ENCODE measurements around the gene CENPP.
A peak's percentile ranks its signal among the peaks of the same experiment; 100 is the strongest.
"Not testable (repeated sequence)": the region's sequence is repeated elsewhere in the genome, so short reads cannot be mapped to it uniquely, and the experiment has no call there.

The CENPP gene

GRCh38 chr9:92558612-92559374 is 233.0 kb downstream of the CENPP start:
- Histone ChIP-seq H3K9me3 (ENCODE audit: control insufficient read depth in 1 of 2, low read length in 2 of 2) (no peaks in the 10 kb centered on the region), H3K4me3 (ENCODE audit: low read depth in 1 of 2, low read length in 2 of 2) (no peak overlapping the region), H3K36me3 (ENCODE audit: control insufficient read depth in 1 of 2, insufficient read depth in 2 of 2, low read length in 2 of 2) (no peaks in the 10 kb centered on the region), H3K4me1 (ENCODE audit: control insufficient read depth in 1 of 2, insufficient read depth in 2 of 2, low read length in 2 of 2) (peaks cover 0 to 3% of the 10 kb centered on the region in 2 donors), H3K27me3 (ENCODE audit: low read depth, low read length) (no peaks in the 10 kb centered on the region), H3K27ac (ENCODE audit: low read length) (no peak overlapping the region)

GRCh38 chr9:92561374-92562330 is 235.9 kb downstream of the CENPP start:
- Histone ChIP-seq H3K9me3 (ENCODE audit: control insufficient read depth in 1 of 2, low read length in 2 of 2) (peaks cover 0 to 3% of the 10 kb centered on the region in 2 donors), H3K27ac (ENCODE audit: low read length) (no peak overlapping the region), H3K4me1 (ENCODE audit: control insufficient read depth in 1 of 2, insufficient read depth in 2 of 2, low read length in 2 of 2) (peaks cover 0 to 7% of the 10 kb centered on the region in 2 donors), H3K4me3 (ENCODE audit: low read depth in 1 of 2, low read length in 2 of 2) (no peak overlapping the region), H3K27me3 (ENCODE audit: low read depth, low read length) (no peaks in the 10 kb centered on the region), H3K36me3 (ENCODE audit: control insufficient read depth in 1 of 2, insufficient read depth in 2 of 2, low read length in 2 of 2) (no peaks in the 10 kb centered on the region)

GRCh38 chr9:92562461-92562967 is 236.8 kb downstream of the CENPP start:
- Histone ChIP-seq H3K9me3 (ENCODE audit: control insufficient read depth in 1 of 2, low read length in 2 of 2) (peaks cover 0 to 5% of the 10 kb centered on the region in 2 donors), H3K4me3 (ENCODE audit: low read depth in 1 of 2, low read length in 2 of 2) (no peak overlapping the region), H3K36me3 (ENCODE audit: control insufficient read depth in 1 of 2, insufficient read depth in 2 of 2, low read length in 2 of 2) (no peaks in the 10 kb centered on the region), H3K27ac (ENCODE audit: low read length) (no peak overlapping the region), H3K4me1 (ENCODE audit: control insufficient read depth in 1 of 2, insufficient read depth in 2 of 2, low read length in 2 of 2) (peaks cover 0 to 7% of the 10 kb centered on the region in 2 donors), H3K27me3 (ENCODE audit: low read depth, low read length) (no peaks in the 10 kb centered on the region)

GRCh38 chr9:92563116-92564100 is 237.7 kb downstream of the CENPP start:
- Histone ChIP-seq H3K9me3 (ENCODE audit: control insufficient read depth in 1 of 2, low read length in 2 of 2) (peaks cover 0 to 5% of the 10 kb centered on the region in 2 donors), H3K36me3 (ENCODE audit: control insufficient read depth in 1 of 2, insufficient read depth in 2 of 2, low read length in 2 of 2) (no peaks in the 10 kb centered on the region), H3K4me3 (ENCODE audit: low read depth in 1 of 2, low read length in 2 of 2) (no peak overlapping the region), H3K4me1 (ENCODE audit: control insufficient read depth in 1 of 2, insufficient read depth in 2 of 2, low read length in 2 of 2) (peaks cover 0 to 7% of the 10 kb centered on the region in 2 donors), H3K27me3 (ENCODE audit: low read depth, low read length) (no peaks in the 10 kb centered on the region), H3K27ac (ENCODE audit: low read length) (no peak overlapping the region)

- Histone ChIP-seq H3K9me3 (ENCODE audit: control insufficient read depth in 1 of 2, low read length in 2 of 2) (peaks cover 0 to 5% of the 10 kb centered on the region in 2 donors), H3K27me3 (ENCODE audit: low read depth, low read length) (no peaks in the 10 kb centered on the region), H3K36me3 (ENCODE audit: control insufficient read depth in 1 of 2, insufficient read depth in 2 of 2, low read length in 2 of 2) (no peaks in the 10 kb centered on the region), H3K4me1 (ENCODE audit: control insufficient read depth in 1 of 2, insufficient read depth in 2 of 2, low read length in 2 of 2) (peaks cover 0 to 7% of the 10 kb centered on the region in 2 donors), H3K4me3 (ENCODE audit: low read depth in 1 of 2, low read length in 2 of 2) (no peak overlapping the region), H3K27ac (ENCODE audit: low read length) (no peak overlapping the region)
Measured at GRCh38 chr9:92564504-92564903, 238.8 kb downstream of the CENPP start.

- Histone ChIP-seq H3K4me1 (ENCODE audit: control insufficient read depth in 1 of 2, insufficient read depth in 2 of 2, low read length in 2 of 2) (peaks cover 0 to 7% of the 10 kb centered on the region in 2 donors), H3K36me3 (ENCODE audit: control insufficient read depth in 1 of 2, insufficient read depth in 2 of 2, low read length in 2 of 2) (no peaks in the 10 kb centered on the region), H3K9me3 (ENCODE audit: control insufficient read depth in 1 of 2, low read length in 2 of 2) (peaks cover 0 to 5% of the 10 kb centered on the region in 2 donors), H3K27ac (ENCODE audit: low read length) (no peak overlapping the region), H3K4me3 (ENCODE audit: low read depth in 1 of 2, low read length in 2 of 2) (no peak overlapping the region), H3K27me3 (ENCODE audit: low read depth, low read length) (no peaks in the 10 kb centered on the region)
Measured at GRCh38 chr9:92564982-92565381, 239.2 kb downstream of the CENPP start.

- not testable (repeated sequence) for H3K4me3 ChIP-seq (ENCODE audit: low read depth in 1 of 2, low read length in 2 of 2); H3K4me1 ChIP-seq (ENCODE audit: control insufficient read depth in 1 of 2, insufficient read depth in 2 of 2, low read length in 2 of 2); H3K36me3 ChIP-seq (ENCODE audit: control insufficient read depth in 1 of 2, insufficient read depth in 2 of 2, low read length in 2 of 2); H3K27me3 ChIP-seq (ENCODE audit: low read depth, low read length); H3K9me3 ChIP-seq (ENCODE audit: control insufficient read depth in 1 of 2, low read length in 2 of 2); H3K27ac ChIP-seq (ENCODE audit: low read length)
Measured at GRCh38 chr9:92571871-92572270, 246.1 kb downstream of the CENPP start.

- H3K4me1 ChIP-seq (ENCODE audit: control insufficient read depth in 1 of 2, insufficient read depth in 2 of 2, low read length in 2 of 2); H3K27ac ChIP-seq (ENCODE audit: low read length); H3K27me3 ChIP-seq (ENCODE audit: low read depth, low read length); H3K36me3 ChIP-seq (ENCODE audit: control insufficient read depth in 1 of 2, insufficient read depth in 2 of 2, low read length in 2 of 2); H3K9me3 ChIP-seq (ENCODE audit: control insufficient read depth in 1 of 2, low read length in 2 of 2); H3K4me3 ChIP-seq (ENCODE audit: low read depth in 1 of 2, low read length in 2 of 2): not testable (repeated sequence)
Measured at GRCh38 chr9:92573612-92574011, 247.9 kb downstream of the CENPP start.

- Histone ChIP-seq H3K4me1 (ENCODE audit: control insufficient read depth in 1 of 2, insufficient read depth in 2 of 2, low read length in 2 of 2) (peaks cover 0 to 6% of the 10 kb centered on the region in 2 donors), H3K27me3 (ENCODE audit: low read depth, low read length) (no peaks in the 10 kb centered on the region), H3K36me3 (ENCODE audit: control insufficient read depth in 1 of 2, insufficient read depth in 2 of 2, low read length in 2 of 2) (no peaks in the 10 kb centered on the region), H3K9me3 (ENCODE audit: control insufficient read depth in 1 of 2, low read length in 2 of 2) (no peaks in the 10 kb centered on the region), H3K4me3 (ENCODE audit: low read depth in 1 of 2, low read length in 2 of 2) (no peak overlapping the region), H3K27ac (ENCODE audit: low read length) (no peak overlapping the region)
Measured at GRCh38 chr9:92576175-92576574, 250.4 kb downstream of the CENPP start.

- no peak overlapping the region for H3K4me3 ChIP-seq (ENCODE audit: low read depth in 1 of 2, low read length in 2 of 2)
- peak overlapping the region; percentile 11 for H3K27ac ChIP-seq (ENCODE audit: low read length)
- no peaks in the 10 kb centered on the region for H3K36me3 ChIP-seq (ENCODE audit: control insufficient read depth in 1 of 2, insufficient read depth in 2 of 2, low read length in 2 of 2)
- no peaks in the 10 kb centered on the region for H3K27me3 ChIP-seq (ENCODE audit: low read depth, low read length)
- peaks cover 0 to 7% of the 10 kb centered on the region in 2 donors for H3K4me1 ChIP-seq (ENCODE audit: control insufficient read depth in 1 of 2, insufficient read depth in 2 of 2, low read length in 2 of 2)
- H3K9me3 ChIP-seq (ENCODE audit: control insufficient read depth in 1 of 2, low read length in 2 of 2), result peaks cover 0 to 3% of the 10 kb centered on the region in 2 donors
Measured at GRCh38 chr9:92589923-92590322, 264.2 kb downstream of the CENPP start.
